GM23338 (cell line): ENCODE data around the gene TLE3. TPM values are rescaled to one million over a fixed set of nuclear protein-coding genes. Genes with fewer than 3 reads are reported as not detected.

Experiments used
- ATAC-seq: fragments of 200-7000 bp; cut with Tn5 transposase; 3 replicates; pipeline ENCODE4 v1.9.1; 2020
- DNase-seq: peaks from one replicate; pipeline ENCODE4 v3.0.0-alpha.2; 2015; ENCODE audit warnings: low spot score
- H2AFZ ChIP-seq: fragments of 200-600 bp; sonication (generic); 2 replicates; pipeline ENCODE4 v1.8.0; 2016; ENCODE audit warnings: antibody characterized with exemption, mild to moderate bottlenecking, moderate library complexity
- H3F3A ChIP-seq: fragments of 200-600 bp; sonication (generic); replicated peaks from 2 replicates; pipeline ENCODE4 v1.8.0; 2017; ENCODE audit warnings: antibody characterized with exemption, mixed run types, low read depth
- H3K27ac ChIP-seq: fragments of 200-600 bp; sonication (generic); 2 replicates; pipeline ENCODE4 v1.6.1; 2016; ENCODE audit warnings: low read depth
- H3K27me3 ChIP-seq: fragments of 200-600 bp; sonication (generic); 2 replicates; pipeline ENCODE4 v1.8.0; 2016; ENCODE audit warnings: mild to moderate bottlenecking, mixed run types, moderate library complexity; ENCODE audit not compliant: insufficient read depth
- H3K36me3 ChIP-seq: fragments of 200-600 bp; sonication (generic); 2 replicates; pipeline ENCODE4 v1.8.0; 2016; ENCODE audit warnings: mild to moderate bottlenecking; ENCODE audit not compliant: insufficient read depth
- H3K4me1 ChIP-seq: fragments of 200-600 bp; sonication (generic); 2 replicates; pipeline ENCODE4 v1.8.0; 2016; ENCODE audit warnings: mild to moderate bottlenecking, moderate library complexity; ENCODE audit not compliant: insufficient read depth
- H3K4me2 ChIP-seq: fragments of 200-600 bp; sonication (generic); 2 replicates; pipeline ENCODE4 v1.7.1; 2017; ENCODE audit warnings: mixed run types
- H3K4me3 ChIP-seq: fragments of 200-600 bp; sonication (generic); 2 replicates; pipeline ENCODE4 v1.6.1; 2016; ENCODE audit warnings: mixed run types
- H3K79me2 ChIP-seq: fragments of 200-600 bp; sonication (generic); replicated peaks from 2 replicates; pipeline ENCODE4 v1.8.0; 2017; ENCODE audit warnings: mild to moderate bottlenecking; ENCODE audit not compliant: insufficient read depth
- H3K9me2 ChIP-seq: fragments of 200-600 bp; sonication (generic); 2 replicates; pipeline ENCODE4 v1.8.0; 2017; ENCODE audit not compliant: insufficient read depth
- H4K20me1 ChIP-seq: fragments of 200-600 bp; sonication (generic); replicated peaks from 2 replicates; pipeline ENCODE4 v1.8.0; 2017; ENCODE audit warnings: mild to moderate bottlenecking; ENCODE audit not compliant: insufficient read depth
- H3K27ac Mint-ChIP-seq: 2 replicates; pipeline ENCODE4 v1.8.0; 2020; ENCODE audit warnings: inconsistent platforms, mild to moderate bottlenecking, moderate library complexity, mixed read lengths
- H3K27me3 Mint-ChIP-seq: 3 replicates; pipeline ENCODE4 v1.8.0; 2022; ENCODE audit warnings: low read depth, mild to moderate bottlenecking, moderate library complexity, mixed read lengths, inconsistent platforms; ENCODE audit not compliant: insufficient read depth, poor library complexity
- H3K36me3 Mint-ChIP-seq: 3 replicates; pipeline ENCODE4 v1.8.0; 2021; ENCODE audit warnings: low read depth, mild to moderate bottlenecking, inconsistent platforms, moderate library complexity, mixed read lengths
- H3K4me1 Mint-ChIP-seq: 3 replicates; pipeline ENCODE4 v1.8.0; 2020; ENCODE audit warnings: mild to moderate bottlenecking, inconsistent platforms, mixed read lengths
- H3K4me3 Mint-ChIP-seq: 3 replicates; pipeline ENCODE4 v1.8.0; 2021; ENCODE audit warnings: moderate library complexity, mild to moderate bottlenecking, inconsistent platforms, mixed read lengths
- H3K9me3 Mint-ChIP-seq: 3 replicates; pipeline ENCODE4 v1.8.0; 2020; ENCODE audit warnings: moderate library complexity, mild to moderate bottlenecking, inconsistent platforms, mixed read lengths
- EZH2 ChIP-seq: fragments of 200-600 bp; sonication (generic); IDR thresholded peaks from one replicate; pipeline ENCODE4 v1.8.0; 2017; ENCODE audit warnings: antibody characterized with exemption, mild to moderate bottlenecking, low read depth; ENCODE audit not compliant: unreplicated experiment
- JUNB ChIP-seq: IDR thresholded peaks from one replicate; pipeline ENCODE4 v1.6.1; 2016; ENCODE audit warnings: antibody characterized with exemption; ENCODE audit not compliant: unreplicated experiment
- NANOG ChIP-seq: IDR thresholded peaks from 2 replicates; pipeline ENCODE4 v1.6.1; 2016; ENCODE audit warnings: antibody characterized with exemption, borderline replicate concordance
- POLR2AphosphoS5 ChIP-seq: IDR thresholded peaks from 2 replicates; pipeline ENCODE4 v1.6.1; 2016; ENCODE audit warnings: antibody characterized with exemption, low read depth
- STAT1 ChIP-seq: IDR thresholded peaks from one replicate; pipeline ENCODE4 v1.6.1; 2016; ENCODE audit warnings: antibody characterized with exemption; ENCODE audit not compliant: unreplicated experiment
- ZNF331 ChIP-seq: fragments of 250-450 bp; sonication (Bioruptor Pico); IDR thresholded peaks from 2 replicates; pipeline ENCODE4 v1.5.0; 2020; ENCODE audit warnings: low read depth, mild to moderate bottlenecking, moderate library complexity
- polyA plus RNA-seq: library from polyadenylated mRNA; unstranded; fragments of >200 nt; fragmentation: Nextera tagmentation; extraction: Ambion mirVana; gene quantifications from 2 replicates; pipeline ENCODE4 v1.2.1, GENCODE V29; 2016
- total RNA-seq: library from RNA; depleted of rRNA; stranded (reverse); fragments of >200 nt; shearing (Covaris generic); gene quantifications from 2 replicates; pipeline ENCODE4 v1.2.3, GENCODE V29; 2014
- TF ChIP-seq, protein P1 (sequence below): IDR thresholded peaks from 2 replicates; pipeline ENCODE4 v1.6.1; 2016; ENCODE audit warnings: antibody characterized with exemption
- TF ChIP-seq, protein P2 (sequence below), 2 experiments: fragments of 200-600 bp in 1 of 2; sonication (generic) in 1 of 2; conservative IDR thresholded peaks; 2 replicates each; pipeline versions ENCODE4 v1.5.1 to v1.6.1; 2016 to 2017; ENCODE audit warnings: antibody characterized with exemption in 2 of 2, low read depth in 2 of 2, mild to moderate bottlenecking in 2 of 2, moderate library complexity in 1 of 2
- TF ChIP-seq, protein P3 (sequence below): IDR thresholded peaks from one replicate; pipeline ENCODE4 v1.6.1; 2018; ENCODE audit warnings: antibody characterized with exemption; ENCODE audit not compliant: unreplicated experiment

Gene TLE3
- total and polyA plus RNA-seq, 2 experiments from 2014 or later: 10.4 to 79.5 TPM

DNA sequence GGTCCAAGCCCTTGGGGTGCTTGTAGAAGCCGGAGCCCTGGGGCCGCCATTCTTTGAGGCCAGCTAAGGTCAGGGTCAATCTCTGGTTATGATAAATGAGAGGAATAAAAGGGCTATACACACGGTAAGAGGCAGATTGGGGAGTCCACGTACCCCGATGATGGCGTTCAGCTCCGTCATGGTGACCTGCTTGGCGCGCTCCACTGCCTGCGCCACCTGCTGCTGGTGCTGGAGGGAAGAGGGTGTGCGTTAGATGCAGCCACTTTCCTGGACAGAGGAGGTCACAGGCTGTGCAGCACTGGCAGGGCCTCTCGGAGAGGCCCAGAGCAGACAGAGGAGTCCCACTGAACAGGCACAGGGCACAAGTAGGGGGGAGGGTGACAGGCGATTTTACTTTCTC, 23.3 kb downstream of the TLE3 start (continued):
- TF ChIP-seq STAT1 (no peak), POLR2AphosphoS5 (no peak), JUNB (no peak), ZNF331 (CRISPR knock-in tag) (no peak), EZH2 (no peak)
- TF ChIP-seq, protein P1, sequence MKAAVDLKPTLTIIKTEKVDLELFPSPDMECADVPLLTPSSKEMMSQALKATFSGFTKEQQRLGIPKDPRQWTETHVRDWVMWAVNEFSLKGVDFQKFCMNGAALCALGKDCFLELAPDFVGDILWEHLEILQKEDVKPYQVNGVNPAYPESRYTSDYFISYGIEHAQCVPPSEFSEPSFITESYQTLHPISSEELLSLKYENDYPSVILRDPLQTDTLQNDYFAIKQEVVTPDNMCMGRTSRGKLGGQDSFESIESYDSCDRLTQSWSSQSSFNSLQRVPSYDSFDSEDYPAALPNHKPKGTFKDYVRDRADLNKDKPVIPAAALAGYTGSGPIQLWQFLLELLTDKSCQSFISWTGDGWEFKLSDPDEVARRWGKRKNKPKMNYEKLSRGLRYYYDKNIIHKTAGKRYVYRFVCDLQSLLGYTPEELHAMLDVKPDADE: no peak

DNA sequence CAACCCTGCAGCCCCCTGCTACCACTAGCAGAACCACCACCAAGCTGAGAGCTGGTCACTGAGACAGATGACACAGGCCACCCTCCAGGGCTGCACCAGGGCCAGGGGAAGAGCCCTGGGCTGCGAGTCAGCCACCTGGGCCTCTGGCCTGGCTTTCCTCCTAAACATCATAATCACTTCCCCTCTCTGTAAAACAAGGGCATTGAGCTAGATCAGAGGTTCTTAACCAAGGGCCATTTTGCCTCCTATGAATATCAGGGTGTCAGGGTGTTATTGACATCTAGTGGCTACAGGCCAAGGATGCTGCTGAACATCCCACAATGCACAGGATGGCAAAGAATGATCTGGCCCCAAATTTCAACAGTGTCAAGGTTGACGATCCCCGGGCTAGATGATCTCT, 25.2 kb downstream of the TLE3 start:
- H3K4me3 Mint-ChIP-seq: no peak overlapping the region
- H3K27ac Mint-ChIP-seq: no peak overlapping the region
- H3K27ac ChIP-seq: no peak overlapping the region
- H3K4me1 Mint-ChIP-seq: peaks cover 20% of the 10 kb centered on the region
- no peaks in the 10 kb centered on the region for H3F3A ChIP-seq
- H3K9me3 Mint-ChIP-seq: no peaks in the 10 kb centered on the region
- DNase-seq: no peak
- peaks cover 11% of the 10 kb centered on the region for H3K27me3 Mint-ChIP-seq
- H3K27me3 ChIP-seq: no peaks in the 10 kb centered on the region
- peaks cover 13% of the 10 kb centered on the region for H3K36me3 ChIP-seq
- no peak overlapping the region for H3K4me3 ChIP-seq
- no peak overlapping the region for H3K4me2 ChIP-seq
- peaks cover 66% of the 10 kb centered on the region for H3K36me3 Mint-ChIP-seq
- no peaks in the 10 kb centered on the region for H3K4me1 ChIP-seq
- peaks cover 15% of the 10 kb centered on the region for H4K20me1 ChIP-seq
- no peak for ATAC-seq
- TF ChIP-seq, protein P2, sequence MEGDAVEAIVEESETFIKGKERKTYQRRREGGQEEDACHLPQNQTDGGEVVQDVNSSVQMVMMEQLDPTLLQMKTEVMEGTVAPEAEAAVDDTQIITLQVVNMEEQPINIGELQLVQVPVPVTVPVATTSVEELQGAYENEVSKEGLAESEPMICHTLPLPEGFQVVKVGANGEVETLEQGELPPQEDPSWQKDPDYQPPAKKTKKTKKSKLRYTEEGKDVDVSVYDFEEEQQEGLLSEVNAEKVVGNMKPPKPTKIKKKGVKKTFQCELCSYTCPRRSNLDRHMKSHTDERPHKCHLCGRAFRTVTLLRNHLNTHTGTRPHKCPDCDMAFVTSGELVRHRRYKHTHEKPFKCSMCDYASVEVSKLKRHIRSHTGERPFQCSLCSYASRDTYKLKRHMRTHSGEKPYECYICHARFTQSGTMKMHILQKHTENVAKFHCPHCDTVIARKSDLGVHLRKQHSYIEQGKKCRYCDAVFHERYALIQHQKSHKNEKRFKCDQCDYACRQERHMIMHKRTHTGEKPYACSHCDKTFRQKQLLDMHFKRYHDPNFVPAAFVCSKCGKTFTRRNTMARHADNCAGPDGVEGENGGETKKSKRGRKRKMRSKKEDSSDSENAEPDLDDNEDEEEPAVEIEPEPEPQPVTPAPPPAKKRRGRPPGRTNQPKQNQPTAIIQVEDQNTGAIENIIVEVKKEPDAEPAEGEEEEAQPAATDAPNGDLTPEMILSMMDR (conservative IDR thresholded peaks at IDR 0.05; ENCODE audit: low read depth in 2 of 2): no peak
- TF ChIP-seq STAT1: no peak
- no peak for TF ChIP-seq POLR2AphosphoS5
- no peak for TF ChIP-seq NANOG
- no peak for TF ChIP-seq ZNF331 (CRISPR knock-in tag)
- H2AFZ ChIP-seq: no peak overlapping the region
- H3K9me2 ChIP-seq: no peaks in the 10 kb centered on the region
- H3K79me2 ChIP-seq: peaks cover 23% of the 10 kb centered on the region

DNA sequence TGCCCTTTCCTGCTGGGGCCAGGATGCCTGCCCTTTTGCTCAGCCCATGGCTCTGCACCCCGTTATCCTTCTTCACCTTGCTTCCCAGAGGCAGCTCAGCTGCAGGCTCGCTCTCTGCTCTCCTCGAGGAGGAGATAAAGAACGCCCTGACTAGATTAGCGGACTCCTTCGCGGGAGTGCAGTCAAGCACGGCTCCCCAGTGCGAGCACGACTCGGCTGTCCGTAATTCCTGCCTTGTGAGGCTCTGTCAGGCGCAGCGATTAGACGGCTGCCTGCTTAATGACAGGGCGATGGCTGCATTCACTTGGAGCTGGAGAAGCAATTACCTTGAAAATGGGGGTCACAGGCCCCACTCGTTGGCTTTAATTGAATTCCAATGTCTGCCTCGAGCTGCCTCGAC, 25.9 kb downstream of the TLE3 start:
- Histone ChIP-seq H3K9me2 (no peaks in the 10 kb centered on the region), H3K79me2 (peaks cover 16% of the 10 kb centered on the region), H3F3A (no peaks in the 10 kb centered on the region), H2AFZ (no peak overlapping the region), H3K4me3 (no peak overlapping the region), H3K4me2 (no peak overlapping the region), H3K27ac (no peak overlapping the region), H3K36me3 (peaks cover 13% of the 10 kb centered on the region), H3K4me1 (0 out of 2 replicates have a peak, but pooled peaks cover under 1% of the 10 kb centered on the region), H4K20me1 (peaks cover 16% of the 10 kb centered on the region), H3K27me3 (no peaks in the 10 kb centered on the region)
- DNase-seq (no peak), ATAC-seq (no peak)
- Mint-ChIP-seq H3K9me3 (no peaks in the 10 kb centered on the region), H3K27me3 (peaks cover 13% of the 10 kb centered on the region), H3K36me3 (peaks cover 66% of the 10 kb centered on the region), H3K27ac (no peak overlapping the region), H3K4me1 (peaks cover 18% of the 10 kb centered on the region), H3K4me3 (no peak overlapping the region)
- TF ChIP-seq, protein P3, sequence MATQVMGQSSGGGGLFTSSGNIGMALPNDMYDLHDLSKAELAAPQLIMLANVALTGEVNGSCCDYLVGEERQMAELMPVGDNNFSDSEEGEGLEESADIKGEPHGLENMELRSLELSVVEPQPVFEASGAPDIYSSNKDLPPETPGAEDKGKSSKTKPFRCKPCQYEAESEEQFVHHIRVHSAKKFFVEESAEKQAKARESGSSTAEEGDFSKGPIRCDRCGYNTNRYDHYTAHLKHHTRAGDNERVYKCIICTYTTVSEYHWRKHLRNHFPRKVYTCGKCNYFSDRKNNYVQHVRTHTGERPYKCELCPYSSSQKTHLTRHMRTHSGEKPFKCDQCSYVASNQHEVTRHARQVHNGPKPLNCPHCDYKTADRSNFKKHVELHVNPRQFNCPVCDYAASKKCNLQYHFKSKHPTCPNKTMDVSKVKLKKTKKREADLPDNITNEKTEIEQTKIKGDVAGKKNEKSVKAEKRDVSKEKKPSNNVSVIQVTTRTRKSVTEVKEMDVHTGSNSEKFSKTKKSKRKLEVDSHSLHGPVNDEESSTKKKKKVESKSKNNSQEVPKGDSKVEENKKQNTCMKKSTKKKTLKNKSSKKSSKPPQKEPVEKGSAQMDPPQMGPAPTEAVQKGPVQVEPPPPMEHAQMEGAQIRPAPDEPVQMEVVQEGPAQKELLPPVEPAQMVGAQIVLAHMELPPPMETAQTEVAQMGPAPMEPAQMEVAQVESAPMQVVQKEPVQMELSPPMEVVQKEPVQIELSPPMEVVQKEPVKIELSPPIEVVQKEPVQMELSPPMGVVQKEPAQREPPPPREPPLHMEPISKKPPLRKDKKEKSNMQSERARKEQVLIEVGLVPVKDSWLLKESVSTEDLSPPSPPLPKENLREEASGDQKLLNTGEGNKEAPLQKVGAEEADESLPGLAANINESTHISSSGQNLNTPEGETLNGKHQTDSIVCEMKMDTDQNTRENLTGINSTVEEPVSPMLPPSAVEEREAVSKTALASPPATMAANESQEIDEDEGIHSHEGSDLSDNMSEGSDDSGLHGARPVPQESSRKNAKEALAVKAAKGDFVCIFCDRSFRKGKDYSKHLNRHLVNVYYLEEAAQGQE: no peak
